Gastroesophageal sphincter (tissue), 4 donors: ENCODE data around the gene VWA2. TPM values are rescaled to one million over a fixed set of nuclear protein-coding genes. Genes with fewer than 3 reads are reported as not detected.

Source experiments
- ATAC-seq: fragments of 150-250 bp; one replicate; pipeline ENCODE4 v1.9.1; 2016; ENCODE audit warnings: mild to moderate bottlenecking, moderate library complexity
- H3K27ac ChIP-seq, 4 donors: fragments of 200-600 bp; sonication (generic) in 3 of 4; 1 replicate in 3 of 4; 2 replicates in 1 of 4; pipeline ENCODE4 v1.5.1; 2016 to 2019
- H3K27me3 ChIP-seq: fragments of 200-600 bp; sonication (generic); one replicate; pipeline ENCODE4 v1.5.1; 2019
- H3K36me3 ChIP-seq, 2 donors: fragments of 200-600 bp; sonication (generic); one replicate each; pipeline ENCODE4 v1.5.1; 2019; ENCODE audit warnings: control low read depth in 1 of 2
- H3K4me1 ChIP-seq, 3 donors: fragments of 200-600 bp; sonication (generic); 1 replicate in 2 of 3; 2 replicates in 1 of 3; pipeline ENCODE4 v1.5.1; 2016 to 2019; ENCODE audit warnings: control low read depth in 2 of 3
- H3K4me3 ChIP-seq, 2 donors: fragments of 200-600 bp; sonication (generic); one replicate each; pipeline ENCODE4 v1.5.1; 2019; ENCODE audit warnings: mild to moderate bottlenecking in 1 of 2, moderate library complexity in 1 of 2
- H3K9me3 ChIP-seq, 3 donors: fragments of 200-600 bp; sonication (generic); one replicate each; pipeline ENCODE4 v1.5.1; 2017 to 2019; ENCODE audit warnings: control low read depth in 2 of 3
- EP300 ChIP-seq: sonication (generic); formaldehyde crosslinking; IDR thresholded peaks from one replicate; pipeline ENCODE4 v1.6.1; 2017; ENCODE audit warnings: antibody characterized with exemption, mild to moderate bottlenecking
- POLR2A ChIP-seq, 2 donors: fragments of 450-650 bp; IDR thresholded peaks; one replicate each; pipeline ENCODE4 v1.6.1; 2017; ENCODE audit warnings: antibody characterized with exemption in 2 of 2, mild to moderate bottlenecking in 2 of 2, moderate library complexity in 1 of 2
- POLR2AphosphoS5 ChIP-seq: sonication (generic); formaldehyde crosslinking; IDR thresholded peaks from one replicate; pipeline ENCODE4 v1.6.1; 2017; ENCODE audit warnings: antibody characterized with exemption
- WGBS, 2 donors: methylation state at CpG; one replicate each; pipeline ENCODE4 v1.1.5; 2018; ENCODE audit warnings: low coverage in 1 of 2; 5-methylcytosine and 5-hydroxymethylcytosine counted together
- total RNA-seq, 4 donors: library from RNA; depleted of rRNA; stranded (reverse); fragments of >200 nt; gene quantifications; one replicate each; pipeline ENCODE4 v1.1.0, GENCODE V29; 2016
- TF ChIP-seq, protein P1 (sequence below), 4 experiments: fragments of 200-600 bp in 2 of 4; fragments of 450-650 bp in 2 of 4; sonication (generic) in 1 of 4; IDR thresholded peaks; one replicate each; pipeline ENCODE4 v1.5.1; 2017 to 2019; ENCODE audit warnings: antibody characterized with exemption in 4 of 4, mild to moderate bottlenecking in 2 of 4, moderate library complexity in 2 of 4

The VWA2 gene
- total RNA-seq, 4 donors from 2014 or later: 0.13 to 0.25 TPM; not detected in 2

- Histone ChIP-seq H3K36me3 (peaks cover 0 to 53% of the 10 kb centered on the region in 2 donors), H3K9me3 (peaks cover 0 to 8% (median 0%) of the 10 kb centered on the region in 3 donors), H3K27me3 (no peaks in the 10 kb centered on the region), H3K4me1 (peaks cover 0 to 25% (median 15%) of the 10 kb centered on the region in 3 donors), H3K27ac (peak overlapping the region in 1 of 4 donors; percentile 19), H3K4me3 (no peak overlapping the region)
- WGBS, 2 donors: 100% methylated on average over 1 of the region's 9 CpGs; no CpG with 5 or more reads in 1 of the 2 donors
- TF ChIP-seq, protein P1, sequence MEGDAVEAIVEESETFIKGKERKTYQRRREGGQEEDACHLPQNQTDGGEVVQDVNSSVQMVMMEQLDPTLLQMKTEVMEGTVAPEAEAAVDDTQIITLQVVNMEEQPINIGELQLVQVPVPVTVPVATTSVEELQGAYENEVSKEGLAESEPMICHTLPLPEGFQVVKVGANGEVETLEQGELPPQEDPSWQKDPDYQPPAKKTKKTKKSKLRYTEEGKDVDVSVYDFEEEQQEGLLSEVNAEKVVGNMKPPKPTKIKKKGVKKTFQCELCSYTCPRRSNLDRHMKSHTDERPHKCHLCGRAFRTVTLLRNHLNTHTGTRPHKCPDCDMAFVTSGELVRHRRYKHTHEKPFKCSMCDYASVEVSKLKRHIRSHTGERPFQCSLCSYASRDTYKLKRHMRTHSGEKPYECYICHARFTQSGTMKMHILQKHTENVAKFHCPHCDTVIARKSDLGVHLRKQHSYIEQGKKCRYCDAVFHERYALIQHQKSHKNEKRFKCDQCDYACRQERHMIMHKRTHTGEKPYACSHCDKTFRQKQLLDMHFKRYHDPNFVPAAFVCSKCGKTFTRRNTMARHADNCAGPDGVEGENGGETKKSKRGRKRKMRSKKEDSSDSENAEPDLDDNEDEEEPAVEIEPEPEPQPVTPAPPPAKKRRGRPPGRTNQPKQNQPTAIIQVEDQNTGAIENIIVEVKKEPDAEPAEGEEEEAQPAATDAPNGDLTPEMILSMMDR (IDR thresholded peaks at IDR 0.05): no peak
- ATAC-seq: no peak
These were observed 62.1 kb downstream of the VWA2 start for GRCh38 chr10:114301177-114301576.

DNA sequence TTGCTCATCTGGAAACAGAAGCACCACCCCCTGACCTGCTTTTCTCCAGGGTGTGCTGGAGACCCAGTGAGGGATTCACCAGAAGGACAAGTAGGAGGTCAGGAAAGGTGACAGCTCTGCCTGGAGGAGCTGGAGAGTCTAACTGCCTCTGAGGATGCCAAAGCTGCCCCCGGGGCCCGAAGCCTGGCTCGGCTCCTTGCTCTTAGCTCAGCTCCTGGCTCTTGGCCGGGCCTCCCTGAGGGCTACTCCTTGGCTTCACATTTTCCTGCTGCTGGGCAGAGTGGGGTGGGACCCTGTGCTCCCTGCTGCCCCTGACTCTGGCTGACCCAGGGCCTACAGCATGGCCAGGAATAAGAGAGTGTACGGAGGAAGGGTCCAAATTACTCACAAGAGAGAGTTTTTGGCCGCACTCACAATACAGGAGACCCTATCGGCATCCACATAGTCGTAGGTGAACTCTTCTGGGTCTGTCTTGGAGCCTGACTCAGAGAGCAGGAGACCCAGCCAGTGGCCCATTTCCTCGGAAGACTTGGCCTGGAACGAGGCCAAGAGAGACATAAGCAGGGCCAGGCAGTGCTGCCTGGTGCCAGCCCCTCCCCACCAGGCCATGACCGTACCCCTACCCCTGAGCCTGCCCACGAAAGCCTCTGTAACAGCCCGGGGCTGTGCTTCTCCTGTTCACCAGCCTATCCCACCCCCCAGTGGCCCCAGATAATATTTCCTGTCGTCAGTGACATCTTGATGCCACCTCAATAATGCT lies 63.1 kb downstream of the VWA2 start:
- H3K27ac ChIP-seq: peak overlapping the region in 1 of 4 donors; percentile 19
- 53 to 61% methylated on average over 5 to 6 of the region's 14 CpGs for WGBS, 2 donors
- no peaks in the 10 kb centered on the region for H3K27me3 ChIP-seq
- no peaks in the 10 kb centered on the region for H3K9me3 ChIP-seq
- no peak for TF ChIP-seq POLR2AphosphoS5
- TF ChIP-seq, protein P1 (IDR thresholded peaks at IDR 0.05): no peak
- no peak for TF ChIP-seq POLR2A (IDR thresholded peaks at IDR 0.05)
- no peak for TF ChIP-seq EP300
- H3K4me3 ChIP-seq: no peak overlapping the region
- H3K4me1 ChIP-seq: peaks cover 0 to 25% (median 15%) of the 10 kb centered on the region in 3 donors
- no peak for ATAC-seq
- peaks cover 0 to 43% of the 10 kb centered on the region in 2 donors for H3K36me3 ChIP-seq

GRCh38 chr10:114303556-114303955 lies 64.5 kb downstream of the VWA2 start:
- H3K27me3 ChIP-seq: no peaks in the 10 kb centered on the region
- no peak for ATAC-seq

DNA sequence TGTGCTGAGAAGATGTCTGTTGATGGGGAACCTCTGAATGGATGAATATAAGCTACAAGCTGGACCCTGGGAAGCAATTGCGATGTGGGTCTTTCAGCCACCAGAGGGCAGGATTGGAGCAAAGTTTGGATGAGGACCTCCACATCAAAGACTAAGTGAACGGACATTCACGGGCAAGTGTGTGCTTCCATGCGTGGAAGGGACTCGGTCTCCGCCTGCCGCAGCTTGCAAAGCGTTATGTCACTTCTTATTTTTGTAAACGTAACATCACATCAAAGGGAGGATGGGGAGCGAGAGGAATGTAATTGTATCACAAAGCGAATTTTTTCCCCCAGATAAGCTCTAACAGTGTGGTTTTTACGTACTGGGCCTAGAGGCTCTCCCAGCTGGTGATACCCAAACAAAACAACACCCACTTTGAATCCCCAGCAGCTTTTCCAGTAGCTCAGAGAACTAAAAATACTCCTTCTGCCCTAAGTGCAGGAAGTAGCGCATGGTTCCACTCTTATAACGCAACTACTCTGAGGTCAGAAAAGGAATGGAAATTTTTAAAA lies 65.0 kb downstream of the VWA2 start:
- H3K4me3 ChIP-seq: peak overlapping the region; percentile 8 to 35
- H3K4me1 ChIP-seq: peaks cover 0 to 40% (median 19%) of the 10 kb centered on the region in 3 donors
- WGBS, 2 donors: 0 to 3% methylated on average over 14 of the region's 14 CpGs
- peak; percentile 71 for ATAC-seq
- no peaks in the 10 kb centered on the region for H3K9me3 ChIP-seq
- peaks cover 0 to 24% of the 10 kb centered on the region in 2 donors for H3K36me3 ChIP-seq
- no peaks in the 10 kb centered on the region for H3K27me3 ChIP-seq
- H3K27ac ChIP-seq: peak overlapping the region in 2 of 4 donors; percentile 14 to 58
- TF ChIP-seq EP300 (no peak), POLR2AphosphoS5 (peak; percentile 24), POLR2A (IDR thresholded peaks at IDR 0.05) (no peak)
- TF ChIP-seq, protein P1 (IDR thresholded peaks at IDR 0.05): peak in 3 of 4 experiments; percentile 81 to 93 (median 88)

More at GRCh38 chr10:114303556-114303955, 64.5 kb downstream of the VWA2 start:
- no peak overlapping the region for H3K4me3 ChIP-seq
- WGBS, 2 donors: 70 to 71% methylated on average over 5 to 9 of the region's 10 CpGs
- H3K4me1 ChIP-seq: peaks cover 0 to 34% (median 15%) of the 10 kb centered on the region in 3 donors
- TF ChIP-seq POLR2AphosphoS5 (no peak), POLR2A (IDR thresholded peaks at IDR 0.05) (no peak), EP300 (no peak)
- TF ChIP-seq, protein P1 (IDR thresholded peaks at IDR 0.05): no peak
- no peaks in the 10 kb centered on the region for H3K9me3 ChIP-seq
- peaks cover 0 to 29% of the 10 kb centered on the region in 2 donors for H3K36me3 ChIP-seq
- H3K27ac ChIP-seq: peak overlapping the region in 2 of 4 donors; percentile 14 to 58
